Measurements from ENCODE around the gene UBL7.

- TF ChIP-seq PHF8 (conservative IDR thresholded peaks at IDR 0.05; ENCODE audit: low read depth, low read length) (no peak), MAFK (IDR thresholded peaks at IDR 0.05; ENCODE audit: low read depth, low read length) (no peak), GABPA (IDR thresholded peaks at IDR 0.05; ENCODE audit: borderline replicate concordance, insufficient read depth, low read length) (no peak)
Observed at GRCh38 chr15:74403991-74404563, 56.9 kb downstream of the UBL7 start.

Data from H1 (cell line).